GM12878 (cell line): ENCODE results near the gene LHFPL5. TPM values are rescaled to one million over a fixed set of nuclear protein-coding genes. Genes with fewer than 3 reads are reported as not detected.

ENCODE experiments used
- ATAC-seq: fragments of 200-7000 bp; cut with Tn5 transposase; 3 replicates; pipeline ENCODE4 v1.9.1; 2020; ENCODE audit warnings: mild to moderate bottlenecking, moderate library complexity
- BruUV-seq: library from RNA; stranded (reverse); fragments of 400-500 nt; replicated peaks from 2 replicates; lab custom pipeline; 2021; lab: Mats Ljungman, UMichigan
- CTCF ChIA-PET: fragments of 300-600 bp; sonication (Branson Sonifier 250); formaldehyde crosslinking; extraction: SDS; loops from one replicate; lab custom pipeline; 2021; ENCODE audit warnings: inconsistent platforms; lab: Yijun Ruan, JAX
- POLR2A ChIA-PET: fragments of 350-600 bp; formaldehyde crosslinking; extraction: SDS; loops from one replicate; lab custom pipeline; 2021; ENCODE audit warnings: inconsistent platforms; lab: Charles Lee
- RAD21 ChIA-PET: fragments of 300-600 bp; sonication (Branson Sonifier 250); formaldehyde crosslinking; loops from one replicate; lab custom pipeline; 2023; ENCODE audit warnings: antibody characterized with exemption; ENCODE audit not compliant: unreplicated experiment; lab: Charles Lee
- SMC1A ChIA-PET: fragments of 300-600 bp; sonication (Branson Sonifier 250); formaldehyde crosslinking; loops from one replicate; lab custom pipeline; 2023; ENCODE audit not compliant: unreplicated experiment, uncharacterized antibody; lab: Charles Lee
- DNase-seq: peaks from one replicate; pipeline ENCODE4 v3.0.0-alpha.2; 2011; ENCODE audit warnings: low read depth, low spot score
- FAIRE-seq: peaks from 3 replicates; lab custom pipeline; 2011; peaks lifted over from hg19 to GRCh38; lab: Jason Lieb, UNC
- H2AFZ ChIP-seq: 2 replicates; pipeline ENCODE4 v1.6.0; 2011; ENCODE audit warnings: low read depth, low read length, control low read depth; ENCODE audit not compliant: control insufficient read depth
- H3K27ac ChIP-seq: 2 replicates; pipeline ENCODE4 v1.5.1; 2011; ENCODE audit warnings: control low read depth; ENCODE audit not compliant: control insufficient read depth, insufficient read depth
- H3K27me3 ChIP-seq, 2 experiments: replicated peaks in 1 of 2; 2 replicates each; pipeline versions ENCODE4 v1.6.0 to v1.6.1; 2011; ENCODE audit warnings: low read length in 1 of 2; ENCODE audit not compliant: control insufficient read depth in 2 of 2, insufficient read depth in 2 of 2
- H3K36me3 ChIP-seq, 2 experiments: 2 replicates each; pipeline ENCODE4 v1.5.1; 2011; ENCODE audit warnings: low read length in 1 of 2; ENCODE audit not compliant: control insufficient read depth in 2 of 2, insufficient read depth in 2 of 2
- H3K4me1 ChIP-seq: 2 replicates; pipeline ENCODE4 v1.6.1; 2011; ENCODE audit warnings: mild to moderate bottlenecking, low read length, moderate library complexity, mixed read lengths; ENCODE audit not compliant: control insufficient read depth, insufficient read depth
- H3K4me2 ChIP-seq: 2 replicates; pipeline ENCODE4 v1.6.0; 2011; ENCODE audit warnings: control low read depth; ENCODE audit not compliant: control insufficient read depth, insufficient read depth
- H3K4me3 ChIP-seq: fragments of 200-600 bp; sonication (generic); 2 replicates; pipeline ENCODE4 v1.5.1; 2016
- H3K79me2 ChIP-seq: 2 replicates; pipeline ENCODE4 v1.6.0; 2011; ENCODE audit warnings: low read length; ENCODE audit not compliant: control insufficient read depth, insufficient read depth
- H3K9ac ChIP-seq: 2 replicates; pipeline ENCODE4 v1.8.0; 2011; ENCODE audit warnings: low read length, control low read depth, mixed read lengths; ENCODE audit not compliant: control insufficient read depth, insufficient read depth
- H3K9me3 ChIP-seq: replicated peaks from 3 replicates; pipeline ENCODE4 v1.5.1; 2011; ENCODE audit warnings: mild to moderate bottlenecking, low read length; ENCODE audit not compliant: control insufficient read depth, insufficient read depth
- H4K20me1 ChIP-seq: 2 replicates; pipeline ENCODE4 v1.6.0; 2011; ENCODE audit not compliant: control insufficient read depth, insufficient read depth
- BHLHE40 ChIP-seq, 2 experiments: fragments of 450-650 bp in 1 of 2; IDR thresholded peaks; 2 replicates each; pipeline ENCODE4 v1.6.1; 2011 to 2017; ENCODE audit warnings: low read depth in 2 of 2, borderline replicate concordance in 1 of 2, improper control_type of control experiment in 1 of 2, low read length in 1 of 2, mild to moderate bottlenecking in 1 of 2
- RUNX3 ChIP-seq: IDR thresholded peaks from 2 replicates; pipeline ENCODE4 v1.6.1; 2012; ENCODE audit warnings: low read length, inconsistent platforms
- YY1 ChIP-seq: IDR thresholded peaks from 2 replicates; pipeline ENCODE4 v1.6.1; 2011; ENCODE audit warnings: low read depth, mild to moderate bottlenecking, low read length
- WGBS: methylation state at CpG from one replicate; pipeline ENCODE4 v1.1.6; 2016; ENCODE audit warnings: low lambda C conversion rate; ENCODE audit not compliant: insufficient replicate concordance, insufficient coverage; ENCODE audit errors: missing lambda C conversion rate; 5-methylcytosine and 5-hydroxymethylcytosine counted together
- in situ Hi-C: fragments of 300-500 bp; cut with MboI; formaldehyde crosslinking; loops from 9 replicates; pipeline ENCODE4 v1.14.3; 2018; ENCODE audit warnings: mixed read lengths
- intact Hi-C: fragments of 100-400 bp; cut with micrococcal nuclease; formaldehyde crosslinking; loops from one replicate; pipeline ENCODE4 v1.14.2; 2022; ENCODE audit not compliant: unreplicated experiment
- polyA plus RNA-seq, 11 experiments: library from polyadenylated mRNA; depleted of rRNA in 4 of 11; unstranded in 6 of 11; stranded (reverse) in 5 of 11; fragments of >200 nt; fragmentation: Nextera tagmentation in 4 of 11; fragmentation: Illumina TruSeq in 1 of 11; extraction: Ambion mirVana in 4 of 11; extraction: Trizol in 1 of 11; gene quantifications; 1 replicate in 1 of 11; 2 replicates in 10 of 11; pipeline versions ENCODE4 v1.2.1 to v1.2.3, GENCODE V29; 2011 to 2016; ENCODE audit warnings: inconsistent platforms in 2 of 11, missing spikeins in 2 of 11, low read depth in 1 of 11
- total RNA-seq, 4 experiments: library from RNA; depleted of rRNA in 3 of 4; stranded (reverse); fragments of >200 nt in 3 of 4; fragmentation: Illumina TruSeq in 1 of 4; extraction: Trizol in 1 of 4; gene quantifications; 2 replicates each; pipeline versions ENCODE4 v1.2.1 to v1.2.3, GENCODE V29; 2013 to 2021
- TF ChIP-seq, protein P1 (sequence below): IDR thresholded peaks from 2 replicates; pipeline ENCODE4 v1.6.1; 2011; ENCODE audit warnings: borderline replicate concordance, low read depth, mild to moderate bottlenecking, moderate library complexity, mixed read lengths, low read length; ENCODE audit not compliant: insufficient read depth; ENCODE audit errors: extremely low read length
- TF ChIP-seq, protein P2 (sequence below): IDR thresholded peaks from 2 replicates; pipeline ENCODE4 v1.6.1; 2011; ENCODE audit warnings: low read depth, mild to moderate bottlenecking, low read length, moderate library complexity, borderline replicate concordance; ENCODE audit errors: extremely low read depth

LHFPL5 gene
- total and polyA plus RNA-seq, 10 of the 15 experiments (the other 5 are each of a cell fraction or from before 2014, with no cell fraction given), result 0.11 TPM; not detected in 9

DNA sequence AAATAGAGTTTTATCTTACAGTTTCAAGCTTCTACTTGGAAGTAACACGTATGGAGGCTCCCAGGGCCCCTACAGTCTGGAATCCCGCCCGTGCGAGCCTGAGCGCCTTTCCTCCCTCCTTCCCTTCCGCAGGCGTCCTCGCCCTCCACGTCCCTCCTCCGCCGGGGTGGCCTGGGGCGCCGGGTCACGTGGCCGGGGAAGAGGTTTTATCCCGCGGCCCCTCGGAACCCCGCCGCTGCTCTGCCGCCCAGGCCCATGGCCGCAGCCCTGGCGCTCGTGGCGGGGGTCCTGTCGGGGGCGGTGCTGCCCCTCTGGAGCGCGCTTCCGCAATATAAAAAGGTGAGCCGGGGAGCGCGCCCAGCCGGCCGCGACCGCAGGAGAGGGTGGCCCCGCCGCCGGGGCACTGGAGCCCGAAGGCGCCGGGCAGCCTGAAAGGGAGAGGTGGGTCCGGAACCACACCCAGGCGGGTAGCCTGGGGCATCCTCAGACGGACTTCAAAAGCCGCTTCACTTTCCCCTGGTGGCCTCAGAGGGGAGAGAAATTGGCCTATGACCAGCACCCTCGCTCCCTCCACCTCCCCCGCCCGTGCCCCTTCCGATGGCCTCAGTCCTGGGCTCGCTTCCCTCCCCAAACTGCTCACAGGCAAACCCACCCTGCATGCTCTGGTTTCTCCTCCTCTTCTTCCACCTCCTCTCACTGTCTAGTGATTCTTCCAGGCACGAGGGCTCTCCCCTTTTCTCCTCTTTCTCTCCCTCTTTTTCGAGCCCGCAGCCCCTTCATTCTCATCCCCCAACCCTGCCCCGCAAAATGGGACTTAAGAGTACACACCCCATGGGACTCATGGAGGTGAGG, 28.6 kb upstream of the LHFPL5 start, which contains the start of gene CLPSL2:
TSS of gene CLPSL2 (plus strand) at position 235 of the 852 bp plus-strand sequence. CDS start at position 256, 21 bp downstream.
- SMC1A ChIA-PET, result no interaction called here
- POLR2A ChIA-PET, result no interaction called here
- DNase-seq (no peak), FAIRE-seq (no peak), ATAC-seq (peak; percentile 79)
- TF ChIP-seq YY1 (no peak), BHLHE40 (IDR thresholded peaks at IDR 0.05; ENCODE audit: borderline replicate concordance in 1 of 2, low read depth in 2 of 2, low read length in 1 of 2) (peak in 1 of 2 experiments; percentile 39; a peak in 1 of 4 replicates), RUNX3 (peak; percentile 16; the same call in 1 of the 2 replicates)
- TF ChIP-seq, protein P1, sequence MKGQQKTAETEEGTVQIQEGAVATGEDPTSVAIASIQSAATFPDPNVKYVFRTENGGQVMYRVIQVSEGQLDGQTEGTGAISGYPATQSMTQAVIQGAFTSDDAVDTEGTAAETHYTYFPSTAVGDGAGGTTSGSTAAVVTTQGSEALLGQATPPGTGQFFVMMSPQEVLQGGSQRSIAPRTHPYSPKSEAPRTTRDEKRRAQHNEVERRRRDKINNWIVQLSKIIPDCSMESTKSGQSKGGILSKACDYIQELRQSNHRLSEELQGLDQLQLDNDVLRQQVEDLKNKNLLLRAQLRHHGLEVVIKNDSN, result peak; percentile 78
- TF ChIP-seq, protein P2, sequence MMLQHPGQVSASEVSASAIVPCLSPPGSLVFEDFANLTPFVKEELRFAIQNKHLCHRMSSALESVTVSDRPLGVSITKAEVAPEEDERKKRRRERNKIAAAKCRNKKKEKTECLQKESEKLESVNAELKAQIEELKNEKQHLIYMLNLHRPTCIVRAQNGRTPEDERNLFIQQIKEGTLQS, result no peak
- RAD21 ChIA-PET, result no interaction called here
- Histone ChIP-seq H3K27ac (no peak within 1 kb of the TSS), H2AFZ (peak within 1 kb of the TSS; percentile 39), H3K79me2 (no peaks in the 10 kb centered on the region), H3K4me1 (no peaks in the 10 kb centered on the region), H3K4me2 (peak within 1 kb of the TSS; percentile 83), H3K36me3 (no peaks in the 10 kb centered on the region), H3K9ac (no peak within 1 kb of the TSS), H4K20me1 (no peaks in the 10 kb centered on the region), H3K27me3 (no peaks in the 10 kb centered on the region; a peak in 1 of 4 replicates), H3K4me3 (peak within 1 kb of the TSS; percentile 61; the same call in 1 of the 2 replicates), H3K9me3 (no peaks in the 10 kb centered on the region)
- in situ Hi-C loops, result no loop called here
- intact Hi-C loops, result no loop called here
- 9% methylated on average over 31 of the region's 56 CpGs for WGBS
- CTCF ChIA-PET, result no interaction called here
- BruUV-seq, result no TSS peak
